HL-60 (cell line): ENCODE results near the gene BCAS3.

Source experiments
- DNase-seq, 2 experiments: peaks; one replicate each; pipeline ENCODE4 v3.0.0-alpha.2; 2010 to 2020; ENCODE audit warnings: low read depth in 1 of 2, low spot score in 1 of 2
- H3K27ac ChIP-seq: fragments of 250-450 bp; sonication (Bioruptor Pico); replicated peaks from 2 replicates; pipeline ENCODE4 v1.5.1; 2020; ENCODE audit warnings: mild to moderate bottlenecking, moderate library complexity
- H3K27me3 ChIP-seq: fragments of 250-450 bp; sonication (Bioruptor Pico); 2 replicates; pipeline ENCODE4 v1.5.1; 2021; ENCODE audit warnings: mild to moderate bottlenecking, moderate library complexity; ENCODE audit not compliant: insufficient read depth, poor library complexity, severe bottlenecking
- H3K4me3 ChIP-seq: replicated peaks from 2 replicates; pipeline ENCODE4 v1.5.1; 2011; ENCODE audit warnings: mild to moderate bottlenecking, control low read depth, low read length; ENCODE audit not compliant: insufficient read depth
- CTCF ChIP-seq: IDR thresholded peaks from one replicate; pipeline ENCODE4 v1.5.1; 2011; ENCODE audit warnings: low read length, control low read depth, inconsistent platforms; ENCODE audit not compliant: insufficient read depth
- GABPA ChIP-seq: IDR thresholded peaks from 2 replicates; pipeline ENCODE4 v1.6.1; 2012; ENCODE audit warnings: low read depth
- POLR2AphosphoS5 ChIP-seq: IDR thresholded peaks from 2 replicates; pipeline ENCODE4 v1.6.1; 2012; ENCODE audit warnings: low read depth
- REST ChIP-seq: IDR thresholded peaks from 2 replicates; pipeline ENCODE4 v1.6.1; 2012; ENCODE audit warnings: low read depth; ENCODE audit not compliant: insufficient replicate concordance
- SPI1 ChIP-seq: IDR thresholded peaks from 2 replicates; pipeline ENCODE4 v1.6.1; 2012; ENCODE audit warnings: low read depth, mild to moderate bottlenecking, borderline replicate concordance

The BCAS3 gene

GRCh38 chr17:61129267-61130254 is 451.9 kb downstream of the BCAS3 start:
- TF ChIP-seq CTCF (no peak), GABPA (no peak), POLR2AphosphoS5 (no peak), REST (no peak), SPI1 (no peak)
- DNase-seq: no peak
- H3K27ac ChIP-seq: no peak overlapping the region; the same call in 1 of the 2 replicates
- H3K27me3 ChIP-seq: no peaks in the 10 kb centered on the region
- no peak overlapping the region for H3K4me3 ChIP-seq

- Histone ChIP-seq H3K4me3 (no peak overlapping the region), H3K27ac (no peak overlapping the region), H3K27me3 (no peaks in the 10 kb centered on the region)
- TF ChIP-seq REST (no peak), GABPA (no peak), CTCF (no peak), SPI1 (peak; percentile 8; the same call in 1 of the 2 replicates), POLR2AphosphoS5 (no peak)
- peak in 1 of 2 experiments; percentile 45 for DNase-seq
Observed at GRCh38 chr17:61130330-61130729, 452.7 kb downstream of the BCAS3 start.

- H3K27me3 ChIP-seq: no peaks in the 10 kb centered on the region
- TF ChIP-seq POLR2AphosphoS5: no peak
- no peak for TF ChIP-seq GABPA
- no peak for TF ChIP-seq CTCF
- TF ChIP-seq REST: no peak
- TF ChIP-seq SPI1: no peak
- no peak overlapping the region for H3K4me3 ChIP-seq
- H3K27ac ChIP-seq: no peak overlapping the region
- DNase-seq: no peak
Observed at GRCh38 chr17:61131585-61131984, 453.9 kb downstream of the BCAS3 start.
